ENCODE measurements around the gene SEPHS1. TPM values are rescaled to one million over a fixed set of nuclear protein-coding genes. Genes with fewer than 3 reads are reported as not detected.

The SEPHS1 gene
- total and polyA plus RNA-seq, 2 of the 8 experiments (the other 6 are each of a cell fraction or from before 2014, with no cell fraction given), result 270 to 683 TPM

GRCh38 chr10:13365831-13366230, 17.7 kb upstream of the SEPHS1 start:
- Histone ChIP-seq H3K14ac (ENCODE audit: insufficient read length) (no peak overlapping the region), H3K27ac (ENCODE audit: low read depth, low read length) (no peak overlapping the region), H2BK15ac (ENCODE audit: low read length) (no peak overlapping the region), H4K8ac (ENCODE audit: extremely low read depth, insufficient read depth, low read length) (no peak overlapping the region), H3K18ac (ENCODE audit: extremely low read depth, low read length) (no peak overlapping the region), H3K23me2 (ENCODE audit: low read depth, low read length) (0 out of 2 replicates have a peak, but pooled peaks cover 1% of the 10 kb centered on the region), H2AFZ (ENCODE audit: low read length) (no peak overlapping the region), H2BK120ac (replicated peaks; ENCODE audit: low read depth, low read length) (no peak overlapping the region), H3K4me2 (ENCODE audit: insufficient read depth in 1 of 2, low read depth in 2 of 2, low read length in 2 of 2) (no peak overlapping the region), H3K79me2 (ENCODE audit: control insufficient read depth in 1 of 2, insufficient read depth in 2 of 2, low read length in 2 of 2) (no peaks in the 10 kb centered on the region), H4K20me1 (replicated peaks in 1 of 2; ENCODE audit: control insufficient read depth in 1 of 2, insufficient read depth in 2 of 2, low read length in 2 of 2) (no peaks in the 10 kb centered on the region), H3K79me1 (ENCODE audit: low read depth, low read length) (no peaks in the 10 kb centered on the region), H3K9ac (replicated peaks in 1 of 4; ENCODE audit: extremely low read depth in 1 of 4, low read depth in 3 of 4, low read length in 3 of 4) (no peak overlapping the region), H3K9me3 (ENCODE audit: insufficient read depth in 2 of 2, low read depth in 1 of 2, low read length in 1 of 2) (no peaks in the 10 kb centered on the region; a peak in 1 of 4 replicates), H3K4ac (replicated peaks; ENCODE audit: insufficient read length, low read depth, low read length) (no peak overlapping the region), H3K4me1 (replicated peaks in 1 of 4; ENCODE audit: control insufficient read depth in 3 of 4, insufficient read depth in 4 of 4, low read length in 3 of 4) (no peaks in the 10 kb centered on the region), H3K56ac (replicated peaks; ENCODE audit: insufficient read length, low read depth, low read length) (no peak overlapping the region), H3K4me3 (ENCODE audit: extremely low read depth in 1 of 4, insufficient read depth in 2 of 4, low read depth in 3 of 4, low read length in 4 of 4) (no peak overlapping the region), H4K5ac (ENCODE audit: insufficient read length, low read depth, low read length) (no peak overlapping the region), H3K27me3 (replicated peaks in 1 of 4; ENCODE audit: control insufficient read depth in 3 of 4, extremely low read depth in 1 of 4, insufficient read depth in 3 of 4, low read length in 3 of 4) (no peaks in the 10 kb centered on the region), H4K91ac (replicated peaks; ENCODE audit: insufficient read length, low read length) (no peak overlapping the region), H2AK5ac (ENCODE audit: low read depth, low read length) (no peak overlapping the region), H3K36me3 (ENCODE audit: control insufficient read depth in 2 of 4, insufficient read depth in 4 of 4, low read length in 3 of 4) (no peaks in the 10 kb centered on the region), H3K23ac (ENCODE audit: insufficient read length) (no peak overlapping the region), H2BK5ac (ENCODE audit: low read depth, low read length) (no peak overlapping the region), H2BK20ac (ENCODE audit: low read length) (no peak overlapping the region), H2BK12ac (ENCODE audit: low read depth, low read length) (no peak overlapping the region)
- ChIA-PET CTCF (ENCODE audit: partially characterized antibody) (interaction anchor here (0.7 to 2.0 kb wide), 4 partner anchors 11 to 74 kb away, joined by 3 to 8 read pairs (median 4); no protein-coding TSS in a partner anchor), POLR2A (ENCODE audit: partially characterized antibody) (interaction anchor here (0.6 to 8.0 kb wide), 3 partner anchors 15 to 221 kb away, joined by 3 to 77 read pairs (median 3); partner anchors contain the start of genes PRPF18 and SEPHS1)
- TF ChIP-seq PHF8 (conservative IDR thresholded peaks at IDR 0.05; ENCODE audit: low read depth, low read length) (no peak), KDM4A (IDR thresholded peaks at IDR 0.05; ENCODE audit: low read depth, low read length, severe bottlenecking) (no peak), SUZ12 (IDR thresholded peaks at IDR 0.05; ENCODE audit: low read length) (no peak), EZH2 (IDR thresholded peaks at IDR 0.05; ENCODE audit: low read depth, low read length, severe bottlenecking) (no peak), BCL11A (IDR thresholded peaks at IDR 0.05; ENCODE audit: low read depth in 2 of 2, low read length in 2 of 2) (no peak), RNF2 (IDR thresholded peaks at IDR 0.05; ENCODE audit: borderline replicate concordance, low read depth, low read length, missing control alignments, poor library complexity, severe bottlenecking) (no peak), ASH2L (IDR thresholded peaks at IDR 0.05; ENCODE audit: low read length) (no peak), E2F6 (IDR thresholded peaks at IDR 0.05) (no peak), CEBPB (IDR thresholded peaks at IDR 0.05; ENCODE audit: low read depth, low read length) (no peak), POLR2A (IDR thresholded peaks at IDR 0.05; ENCODE audit: control extremely low read depth in 1 of 2, low read depth in 2 of 2, low read length in 2 of 2) (no peak), TEAD4 (IDR thresholded peaks at IDR 0.05; ENCODE audit: low read depth, low read length) (no peak), TAF7 (optimal IDR thresholded peaks at IDR 0.05; ENCODE audit: borderline replicate concordance, low read depth, low read length) (no peak)
- 87% methylated on average over 6 of the region's 6 CpGs; no CpG with 5 or more reads in 1 of the 2 experiments for WGBS, 2 experiments (ENCODE audit: extremely low coverage in 1 of 2, insufficient coverage in 1 of 2, insufficient read length in 1 of 2, insufficient replicate concordance in 2 of 2, low coverage in 1 of 2, low lambda C conversion rate in 2 of 2, missing lambda C conversion rate in 1 of 2)
- DNase-seq (ENCODE audit: low read depth in 1 of 2, low spot score in 2 of 2), result no peak
- FAIRE-seq, result no peak

Data from H1 (cell line).